Activated CD4-positive, alpha-beta T cell treated with anti-CD3 and anti-CD28 coated beads for 1 hour (primary cell): Measurements from ENCODE around the gene PLEKHA6.

Source experiments
- DNase-seq: peaks from one replicate; pipeline ENCODE4 v3.0.0-alpha.2; 2020

Gene PLEKHA6

GRCh38 chr1:204280099-204280961 lies 79.4 kb downstream of the PLEKHA6 start:
- DNase-seq = no peak

GRCh38 chr1:204278958-204279357 lies 80.8 kb downstream of the PLEKHA6 start:
- DNase-seq = no peak

GRCh38 chr1:204278251-204278650 lies 81.5 kb downstream of the PLEKHA6 start:
- DNase-seq = no peak

- no peak for DNase-seq
Measured at GRCh38 chr1:204277563-204278219, 82.0 kb downstream of the PLEKHA6 start.

GRCh38 chr1:204275695-204276370 lies 83.9 kb downstream of the PLEKHA6 start:
- no peak for DNase-seq

- DNase-seq = no peak
Measured at GRCh38 chr1:204274446-204274845, 85.3 kb downstream of the PLEKHA6 start.

GRCh38 chr1:204272505-204272904 lies 87.2 kb downstream of the PLEKHA6 start:
- no peak for DNase-seq

GRCh38 chr1:204271970-204272369 lies 87.8 kb downstream of the PLEKHA6 start:
- no peak for DNase-seq

GRCh38 chr1:204268101-204268500 lies 91.6 kb downstream of the PLEKHA6 start:
- DNase-seq = no peak

- no peak for DNase-seq
Measured at GRCh38 chr1:204267191-204267601, 92.5 kb downstream of the PLEKHA6 start.

GRCh38 chr1:204266504-204267034 lies 93.2 kb downstream of the PLEKHA6 start:
- no peak for DNase-seq

GRCh38 chr1:204265665-204266064 lies 94.1 kb downstream of the PLEKHA6 start:
- DNase-seq = no peak

- no peak for DNase-seq
Measured at GRCh38 chr1:204264805-204265204, 94.9 kb downstream of the PLEKHA6 start.

GRCh38 chr1:204263254-204263910 lies 96.3 kb downstream of the PLEKHA6 start:
- DNase-seq = no peak

GRCh38 chr1:204262506-204263253 lies 97.0 kb downstream of the PLEKHA6 start:
- DNase-seq = no peak

GRCh38 chr1:204261746-204262505 lies 97.8 kb downstream of the PLEKHA6 start:
- DNase-seq = no peak

- no peak for DNase-seq
Measured at GRCh38 chr1:204261266-204261665, 98.5 kb downstream of the PLEKHA6 start.

- DNase-seq = no peak
Measured at GRCh38 chr1:204260601-204261197, 99.0 kb downstream of the PLEKHA6 start.

GRCh38 chr1:204259782-204260181 lies 99.9 kb downstream of the PLEKHA6 start:
- no peak for DNase-seq

- DNase-seq = no peak
Measured at GRCh38 chr1:204259196-204259595, 100.5 kb downstream of the PLEKHA6 start.
